GM18519 (cell line): ENCODE measurements around the gene FAM50A.
"Not testable (repeated sequence)": the region's sequence is repeated elsewhere in the genome, so short reads cannot be mapped to it uniquely, and the experiment has no call there.

Source experiments
- ATAC-seq: cut with Tn5 transposase; IDR thresholded peaks from one replicate; pipeline ENCODE4 v1.9.1; 2021; ENCODE audit warnings: mild to moderate bottlenecking, moderate library complexity; ENCODE audit not compliant: unreplicated experiment, low FRiP score

The FAM50A gene

DNA sequence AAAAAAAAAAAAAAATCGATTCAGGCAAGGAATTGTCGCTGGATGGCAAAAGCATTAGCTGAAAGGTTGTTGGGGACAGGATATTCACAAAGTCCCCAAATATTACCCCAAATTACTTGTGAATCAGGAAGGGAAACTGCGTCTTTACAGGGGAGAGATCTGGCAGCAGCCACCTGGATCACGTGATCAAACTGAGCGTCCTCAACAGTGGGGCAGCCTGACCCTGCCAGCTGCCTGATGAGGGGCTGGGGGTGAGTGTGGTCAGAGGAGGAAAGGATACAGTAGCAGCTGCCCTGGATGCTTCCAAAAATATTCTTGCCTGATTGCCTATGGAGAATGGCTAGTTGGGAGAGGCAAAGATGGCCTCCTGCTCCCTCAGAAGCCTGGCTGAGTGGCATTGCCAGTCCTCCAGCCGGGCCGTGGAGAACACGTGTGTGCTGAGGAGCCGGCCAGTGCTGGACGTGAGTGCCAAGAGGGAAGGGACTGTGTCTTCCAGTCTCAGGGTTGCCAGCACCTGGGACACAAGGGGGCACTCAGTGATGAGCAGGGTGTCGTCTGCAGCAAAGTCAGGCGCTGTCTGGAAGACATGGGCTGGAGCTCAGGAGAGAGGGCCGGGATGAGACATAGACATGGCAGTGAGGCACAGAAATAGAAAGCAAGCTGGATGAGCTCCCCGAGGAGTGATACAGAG lies 38.1 kb downstream of the FAM50A start:
- ATAC-seq: no peak

DNA sequence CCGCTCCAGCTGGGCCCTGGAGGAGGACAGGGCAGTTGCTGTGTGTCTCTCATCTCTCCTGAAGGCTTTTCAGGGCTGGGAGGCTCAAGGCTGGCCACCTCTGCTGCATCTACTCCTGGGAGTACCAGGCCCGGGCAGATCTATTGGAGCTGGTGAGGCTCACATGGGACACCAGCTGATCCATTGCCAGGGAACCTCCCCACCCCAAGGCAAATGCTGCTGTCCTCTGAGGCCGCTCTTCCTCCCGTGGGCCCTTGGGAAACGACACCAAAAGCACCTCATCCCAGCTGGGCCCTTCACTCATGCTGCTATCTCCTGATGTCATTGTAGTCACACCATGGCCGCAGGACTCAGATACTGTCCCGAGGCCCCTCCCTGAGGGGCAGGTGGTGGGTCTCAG lies 38.8 kb downstream of the FAM50A start:
- ATAC-seq: no peak

DNA sequence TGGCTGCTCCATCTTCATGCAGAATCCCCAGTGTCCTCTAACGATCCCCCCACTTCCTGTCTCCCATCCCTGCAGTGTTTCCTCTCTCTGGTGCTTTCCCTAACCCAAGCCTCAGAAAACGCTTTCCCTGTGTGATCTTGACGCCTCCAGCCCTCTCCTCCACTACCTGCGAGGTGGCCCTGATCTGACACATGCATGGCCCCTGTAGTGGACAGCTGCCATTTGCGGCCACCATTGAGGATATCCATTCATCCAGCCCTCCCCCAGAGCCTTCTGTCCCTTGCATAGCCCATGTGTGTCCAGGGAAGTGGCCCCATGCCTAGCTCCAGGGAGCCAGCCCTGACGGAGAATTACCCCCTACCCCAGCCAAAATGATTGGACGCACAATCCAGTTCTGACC lies 39.4 kb downstream of the FAM50A start:
- ATAC-seq: no peak

DNA sequence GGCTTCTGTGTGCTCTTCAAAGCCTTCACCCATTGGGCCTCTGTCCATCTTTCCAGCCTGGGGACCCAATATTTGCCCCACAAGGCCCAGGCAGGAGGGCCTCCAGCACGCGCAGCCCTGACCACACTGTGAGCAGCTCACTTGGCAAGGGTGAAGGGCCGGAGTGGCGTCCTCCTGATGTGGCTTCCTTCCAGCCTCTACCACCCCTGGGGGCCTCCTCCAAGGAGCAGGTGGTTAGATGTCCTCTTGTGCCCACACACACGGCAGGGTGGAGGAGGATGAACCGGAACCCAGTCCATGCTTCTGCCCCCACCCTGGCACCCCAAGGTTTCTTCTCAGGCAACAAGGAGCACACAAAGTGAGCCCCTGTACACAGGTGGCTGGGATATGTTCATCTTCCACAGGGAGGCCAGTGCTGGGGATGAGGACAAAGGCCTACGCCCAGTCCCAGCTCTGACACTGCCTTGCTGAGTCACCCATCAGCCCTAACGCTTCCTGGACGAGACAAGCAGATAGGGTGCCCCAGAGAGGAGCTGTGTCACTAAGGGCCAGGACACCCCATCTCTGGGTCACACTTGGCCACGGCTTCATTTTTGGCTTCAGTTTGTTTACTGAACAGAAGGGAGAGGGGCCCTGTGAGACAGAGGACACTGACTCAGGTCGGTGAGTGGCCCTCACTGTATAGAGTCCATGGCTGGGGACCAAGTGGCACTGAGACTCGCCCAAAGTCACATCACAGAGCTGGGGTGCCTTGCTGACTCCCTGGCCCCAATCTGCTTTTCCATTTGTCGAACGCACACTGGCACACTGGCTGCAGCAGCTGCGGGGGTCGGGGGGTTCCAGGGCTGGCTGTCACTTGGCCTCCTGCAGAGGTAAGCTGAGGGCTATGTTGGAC lies 40.6 kb downstream of the FAM50A start:
- ATAC-seq: no peak

DNA sequence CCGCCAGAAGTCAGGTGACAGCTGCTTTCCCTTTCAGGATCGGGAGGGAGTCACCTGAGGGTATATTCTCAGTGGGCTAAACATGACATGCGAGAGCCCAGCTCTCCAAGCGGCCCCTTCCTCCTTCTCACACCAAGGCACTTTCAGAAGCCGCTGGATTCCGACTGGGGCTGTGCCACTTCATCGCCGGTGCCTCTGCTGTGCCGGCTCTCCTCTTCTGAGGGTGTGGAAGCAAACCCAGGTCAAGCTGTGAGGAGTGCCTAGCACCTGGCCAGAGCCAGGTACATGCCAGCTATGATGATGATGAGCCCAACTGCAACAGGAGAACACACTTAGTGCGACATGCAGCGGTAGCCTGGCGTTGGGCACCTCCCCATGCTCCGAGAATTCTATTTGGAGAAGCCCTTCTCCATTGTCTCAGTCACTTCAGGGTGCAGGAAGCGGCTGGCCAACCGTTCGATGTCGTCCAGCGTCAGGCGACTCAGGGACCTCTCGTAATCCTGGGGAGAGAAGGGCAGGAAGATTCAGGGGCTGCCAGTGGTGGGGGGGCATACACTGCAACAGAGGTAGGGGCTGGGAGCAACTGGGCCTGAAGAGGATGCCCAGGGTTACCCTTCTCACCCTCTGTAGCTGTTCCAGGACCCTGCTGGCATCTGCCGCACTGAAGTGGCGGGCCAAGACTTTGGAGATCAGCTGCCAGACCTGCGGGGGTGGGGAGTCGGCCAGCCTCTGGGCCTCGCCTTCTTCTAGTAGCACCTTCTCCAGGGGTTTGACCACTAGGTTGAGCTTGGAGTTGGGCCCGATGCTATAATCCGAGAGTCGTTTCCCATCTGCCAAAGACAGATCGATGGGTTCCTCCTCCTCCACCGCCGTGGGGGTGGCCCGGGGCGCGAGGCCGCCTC lies 41.5 kb downstream of the FAM50A start:
- no peak for ATAC-seq

DNA sequence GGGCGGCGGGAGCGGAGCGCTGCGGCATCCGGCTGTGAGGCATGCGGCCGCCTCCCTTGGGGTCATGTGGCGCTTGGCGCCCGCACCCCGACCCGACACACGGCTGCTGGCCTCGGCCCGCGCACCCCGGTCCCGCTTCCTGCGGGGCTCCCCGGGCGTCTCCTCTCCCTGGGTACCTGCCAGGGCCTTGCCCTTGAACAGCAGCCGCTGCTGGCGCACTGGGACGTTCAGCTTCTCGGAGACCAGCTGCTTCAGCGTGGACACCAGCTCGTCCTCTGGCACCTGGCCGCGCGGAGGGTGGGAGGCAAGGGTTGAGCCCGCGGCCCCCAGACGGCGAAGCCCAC lies 42.1 kb downstream of the FAM50A start:
- ATAC-seq: no peak

DNA sequence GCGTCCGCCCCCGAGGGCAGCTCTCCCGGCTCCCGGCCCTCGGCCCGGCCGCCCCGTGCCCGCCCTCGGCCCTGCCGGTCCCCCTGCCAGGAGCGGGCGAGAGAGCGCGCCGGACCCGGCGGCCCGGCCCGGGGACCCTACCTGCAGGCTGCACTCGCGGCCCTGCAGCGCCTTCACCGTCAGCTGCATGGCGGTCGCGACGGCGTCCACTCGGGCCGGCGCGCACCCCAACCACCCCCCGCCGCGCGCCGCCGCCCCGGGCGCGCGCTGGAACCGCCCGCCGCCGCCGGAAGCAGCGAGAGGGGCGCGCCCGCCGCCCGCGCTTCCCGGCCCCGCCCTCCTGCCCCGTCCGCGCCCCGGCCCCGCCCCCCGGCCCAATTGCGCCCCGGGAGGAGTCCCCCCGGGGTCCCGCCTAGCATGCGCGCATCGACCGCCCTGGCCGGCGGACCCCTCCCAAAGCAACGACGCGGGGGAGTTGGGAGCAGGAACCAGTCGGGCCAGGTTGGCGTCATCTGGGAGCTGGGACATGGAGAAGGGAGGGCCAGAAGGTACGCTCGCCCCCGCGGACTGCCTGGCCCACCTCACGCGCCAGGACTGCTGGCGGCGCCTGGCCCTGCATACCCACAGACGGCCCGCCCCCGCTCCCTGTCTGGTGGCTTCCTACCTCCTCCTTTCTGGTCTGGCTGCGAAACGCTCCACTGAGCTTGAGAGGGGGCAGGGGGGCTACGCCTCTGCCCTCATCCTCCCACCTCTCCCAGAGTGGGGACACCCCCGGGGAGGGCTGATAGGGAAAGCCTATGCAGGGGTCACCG lies 42.7 kb downstream of the FAM50A start, which contains the start of gene UBL4A:
Gene UBL4A (minus strand): TSS at position 220 of the 812 bp plus-strand sequence. CDS start 31 bp downstream, at position 189.
- no peak for ATAC-seq

DNA sequence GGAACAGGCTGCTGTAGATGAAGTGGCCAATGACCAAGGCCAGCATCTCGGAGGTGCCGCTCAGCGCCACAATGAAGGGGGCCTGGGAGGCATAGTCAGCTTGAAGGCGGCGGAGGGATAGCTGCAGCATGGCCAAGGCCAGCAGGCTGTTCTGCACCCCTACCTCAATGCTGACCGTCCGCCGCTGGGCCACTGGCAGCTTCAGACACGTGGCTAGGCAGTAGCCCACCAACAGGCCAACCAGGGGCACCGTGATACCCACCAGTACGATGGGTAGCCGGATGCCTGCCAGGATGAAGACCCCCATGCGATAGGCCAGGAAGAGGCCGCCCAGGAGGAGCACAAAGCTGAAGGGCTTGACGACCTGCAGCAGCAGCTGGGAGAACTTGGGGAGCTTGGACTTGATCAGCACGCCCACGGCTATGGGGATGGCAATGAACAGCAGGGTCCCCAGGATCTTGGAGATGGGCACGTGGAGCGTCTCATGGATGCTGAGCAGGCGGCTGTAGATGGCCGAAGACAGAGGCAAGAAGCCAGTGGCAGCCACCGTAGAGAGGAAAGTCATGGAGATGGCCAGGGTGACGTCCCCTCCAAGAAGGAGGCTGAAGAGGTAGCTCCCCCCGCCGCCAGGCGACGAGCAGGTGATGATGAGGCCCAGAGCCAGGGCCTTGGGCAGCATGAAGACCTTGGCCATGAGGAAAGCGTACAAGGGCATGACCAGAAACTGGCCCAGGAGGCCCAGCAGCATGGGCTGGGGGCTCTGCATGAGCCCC lies 43.8 kb downstream of the FAM50A start:
- no peak for ATAC-seq

DNA sequence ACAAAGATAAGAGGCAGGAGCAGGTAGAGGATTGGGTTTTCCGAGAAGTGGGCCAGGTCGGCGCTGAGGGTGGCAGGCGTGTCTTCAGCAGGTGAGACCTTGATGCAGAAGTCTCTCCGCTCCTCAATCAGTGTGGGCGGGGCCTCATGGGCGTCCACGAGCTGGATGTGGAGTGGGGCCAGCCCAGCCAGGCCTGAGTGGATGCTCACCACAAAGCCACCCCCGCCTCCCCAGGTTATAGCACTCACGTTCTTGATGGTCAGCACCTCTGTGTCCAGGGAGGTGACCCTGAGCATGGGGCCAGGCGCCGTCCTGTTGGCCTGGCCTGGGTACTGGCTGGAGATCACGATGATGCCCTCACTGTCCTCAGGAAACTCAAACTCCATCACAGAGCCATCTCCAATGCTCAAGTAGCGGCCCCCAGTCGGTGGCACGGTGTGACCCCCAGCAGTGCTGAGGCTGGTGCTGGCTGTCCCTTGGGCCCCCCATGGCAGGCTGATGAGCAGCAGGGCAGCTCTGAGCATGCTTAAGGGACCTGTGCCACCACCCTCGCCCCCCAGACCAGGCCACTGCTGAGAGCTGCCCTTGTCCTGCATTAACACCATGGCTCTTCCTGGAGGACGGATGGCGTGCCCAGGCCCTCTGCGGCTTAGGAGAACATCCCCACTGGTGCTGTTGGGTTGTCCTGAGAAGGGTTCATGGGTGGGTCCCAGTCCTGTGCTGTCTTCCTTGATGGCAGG lies 44.6 kb downstream of the FAM50A start:
- no peak for ATAC-seq

DNA sequence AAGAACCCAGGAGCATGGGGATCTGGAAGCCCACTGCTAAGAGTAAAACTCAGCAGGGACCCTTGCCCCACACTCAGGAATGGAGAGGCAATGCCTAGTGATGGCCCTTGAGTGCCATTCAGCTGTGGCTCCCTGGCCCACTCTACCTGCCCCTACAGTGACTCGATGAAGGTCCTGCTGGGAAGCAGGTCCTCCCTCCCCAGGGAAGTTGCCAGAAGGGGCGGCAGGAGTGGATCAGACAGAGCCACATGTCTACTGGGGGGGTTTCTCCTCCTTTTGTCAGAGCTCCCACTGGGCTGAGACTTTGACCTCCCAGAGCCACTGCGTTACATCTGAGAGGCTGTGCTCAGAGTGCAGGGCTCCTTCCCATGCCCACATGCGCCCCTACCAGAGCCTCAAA lies 45.2 kb downstream of the FAM50A start:
- ATAC-seq: no peak

DNA sequence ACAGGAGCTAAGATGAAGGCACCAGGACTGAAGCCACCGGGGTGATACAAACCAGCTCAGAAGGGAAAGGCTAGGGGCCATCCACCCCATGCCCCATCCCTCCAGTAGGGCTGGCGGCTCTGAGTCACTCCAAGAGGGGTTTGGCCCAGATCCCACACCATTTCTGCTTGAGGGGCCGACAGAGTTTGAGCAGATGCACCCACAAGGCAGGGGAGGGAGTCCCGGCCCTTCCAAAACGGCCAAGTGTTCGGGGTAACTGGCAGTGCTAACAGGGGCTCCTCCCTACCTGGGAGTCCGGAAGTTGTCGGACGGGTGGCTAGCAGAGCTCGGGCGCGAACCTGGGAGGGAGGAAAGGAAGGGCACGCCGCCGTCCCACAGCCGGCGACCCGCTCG lies 46.1 kb downstream of the FAM50A start:
- no peak for ATAC-seq

DNA sequence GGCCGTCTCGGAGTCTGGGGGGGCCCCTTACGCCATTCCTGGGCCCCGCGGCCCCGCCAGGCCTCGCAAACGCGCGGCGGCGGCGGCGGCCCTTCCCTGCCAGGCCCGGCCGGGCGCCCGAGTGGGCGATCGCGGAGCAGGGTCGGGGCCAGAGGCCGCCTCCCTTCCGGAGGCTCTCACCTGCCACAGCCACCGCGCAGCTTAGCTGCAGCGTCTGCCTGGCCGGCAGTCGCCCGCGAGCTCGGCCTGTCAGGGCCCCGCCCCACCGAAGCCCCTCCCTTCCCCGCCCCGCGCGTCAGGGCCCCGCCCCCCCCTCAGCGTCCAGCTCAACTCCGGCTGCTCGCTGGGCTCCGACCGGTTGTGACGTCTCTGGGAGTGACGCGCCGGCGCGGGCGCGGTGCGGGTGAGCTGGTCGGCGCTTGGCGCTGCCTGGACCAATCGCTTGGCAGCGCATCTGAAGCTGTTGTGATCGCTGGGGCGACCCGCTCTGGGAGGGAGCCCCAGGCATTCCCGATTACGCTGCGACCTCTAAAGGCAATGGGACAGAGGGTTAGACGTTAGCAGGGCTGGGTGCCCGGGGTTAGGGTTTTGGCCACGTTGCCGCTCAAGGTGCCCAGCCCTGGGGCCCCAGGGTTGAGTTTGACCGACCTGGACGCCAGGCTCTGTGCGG lies 46.6 kb downstream of the FAM50A start, which contains the start of gene SLC10A3:
Gene SLC10A3 (minus strand): TSS at position 216 of the 670 bp plus-strand sequence. CDS start 1,689 bp downstream, outside the sequence.
- ATAC-seq: peak; percentile 74

DNA sequence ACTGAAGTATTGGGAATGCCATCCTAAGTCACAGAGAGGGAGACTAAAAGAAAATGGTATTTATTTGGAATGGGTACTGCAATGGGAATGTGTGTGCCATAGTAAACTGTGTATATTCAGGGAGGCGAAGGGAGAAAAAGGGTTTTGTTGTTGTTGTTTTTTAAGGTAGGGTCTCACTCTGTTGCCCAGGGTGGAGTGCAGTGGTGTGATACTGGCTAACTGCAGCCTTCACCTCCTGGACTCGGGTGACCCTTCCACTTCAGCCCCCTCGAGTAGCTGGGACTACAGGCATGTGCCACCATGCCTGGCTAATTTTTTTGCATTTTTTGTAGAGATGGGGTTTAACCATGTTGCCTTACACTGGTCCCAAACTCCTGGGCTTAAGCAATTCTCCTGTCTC lies 50.8 kb downstream of the FAM50A start:
- no peak for ATAC-seq

DNA sequence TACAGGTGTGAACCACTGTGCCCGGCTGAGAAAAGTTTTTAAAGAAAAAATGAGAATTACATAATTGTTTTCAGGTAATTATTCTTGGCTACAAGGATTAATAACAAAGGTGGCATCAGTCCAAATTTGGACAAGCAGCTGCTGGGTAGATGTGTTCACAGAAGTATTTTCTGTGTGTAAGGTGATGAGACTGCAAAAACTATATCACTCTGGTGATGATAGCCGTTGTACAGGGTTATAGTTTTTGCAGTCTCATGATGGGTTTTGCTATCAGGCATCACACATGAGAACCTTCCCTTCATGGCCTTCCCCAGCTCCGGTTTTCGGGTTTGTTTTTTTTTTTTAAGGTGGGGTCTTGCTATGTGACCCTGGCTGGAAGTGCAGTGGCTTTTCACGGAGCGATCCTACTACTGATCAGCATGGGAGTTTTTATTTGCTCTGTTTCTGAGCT lies 51.6 kb downstream of the FAM50A start:
- ATAC-seq: no peak

DNA sequence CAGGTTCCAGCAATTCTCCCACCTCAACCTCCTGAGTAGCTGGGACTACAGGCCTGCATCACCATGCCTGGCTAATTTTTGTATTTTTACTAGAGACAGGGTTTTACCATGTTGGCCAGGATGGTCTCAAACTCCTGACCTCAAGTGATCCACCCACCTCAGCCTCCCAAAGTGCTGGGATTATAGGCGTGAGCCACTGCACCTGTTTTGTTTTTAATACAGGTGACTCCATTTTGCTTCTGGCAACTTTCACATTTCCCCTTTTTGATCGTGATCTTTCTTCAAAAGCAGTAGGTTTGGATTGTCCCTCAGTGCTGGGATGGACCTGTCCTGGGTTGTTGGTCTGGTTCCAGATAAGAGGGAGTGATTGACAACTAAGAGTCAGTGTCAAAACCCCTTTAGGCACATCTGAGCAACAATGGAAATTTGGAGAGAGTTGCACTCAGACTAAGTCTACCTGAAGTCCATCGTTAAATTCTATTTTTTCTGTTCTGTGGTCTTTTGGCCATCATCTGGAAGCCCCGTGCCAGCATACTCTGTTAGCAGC lies 52.7 kb downstream of the FAM50A start:
- not testable (repeated sequence) for ATAC-seq
